GM12865 (cell line): ENCODE measurements around the gene BCDIN3D.

Experiments used
- DNase-seq: peaks from one replicate; pipeline ENCODE4 v3.0.0; 2010; ENCODE audit warnings: low read depth
- H3K4me3 ChIP-seq: 2 replicates; pipeline ENCODE4 v1.5.1; 2011; ENCODE audit warnings: mild to moderate bottlenecking, low read depth, low read length, control low read depth
- CTCF ChIP-seq: IDR thresholded peaks from 2 replicates; pipeline ENCODE4 v1.5.1; 2011; ENCODE audit warnings: low read length, control low read depth, low read depth, inconsistent platforms; ENCODE audit not compliant: insufficient read depth; ENCODE audit errors: missing control alignments

The BCDIN3D gene

GRCh38 chr12:49792976-49793580 lies 49.8 kb downstream of the BCDIN3D start:
- no peak for TF ChIP-seq CTCF
- H3K4me3 ChIP-seq = no peak overlapping the region
- no peak for DNase-seq

GRCh38 chr12:49792181-49792970 lies 50.5 kb downstream of the BCDIN3D start:
- TF ChIP-seq CTCF = no peak
- DNase-seq = no peak
- H3K4me3 ChIP-seq = no peak overlapping the region

DNA sequence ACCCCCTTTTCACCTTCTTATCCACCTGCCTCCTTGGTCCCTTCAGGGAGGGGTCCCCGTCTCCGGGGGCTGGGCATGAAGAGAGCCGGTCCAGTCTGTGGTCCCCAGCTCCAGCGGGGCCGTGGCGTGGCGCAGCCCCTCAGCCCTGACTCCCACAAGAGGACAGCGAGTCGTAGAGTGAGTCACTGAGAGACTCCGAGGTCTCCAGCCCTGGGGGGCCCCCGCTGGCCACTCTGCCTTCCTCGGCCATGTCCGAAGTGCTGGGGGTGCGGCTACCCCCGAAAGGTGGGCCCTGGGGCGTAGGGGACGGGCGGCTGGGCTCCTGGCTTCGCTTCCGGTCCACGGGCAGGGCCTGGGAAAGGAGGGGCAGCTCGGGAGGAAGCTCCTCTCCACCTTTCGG lies 51.2 kb downstream of the BCDIN3D start:
- TF ChIP-seq CTCF = no peak
- no peak for DNase-seq
- no peak overlapping the region for H3K4me3 ChIP-seq

DNA sequence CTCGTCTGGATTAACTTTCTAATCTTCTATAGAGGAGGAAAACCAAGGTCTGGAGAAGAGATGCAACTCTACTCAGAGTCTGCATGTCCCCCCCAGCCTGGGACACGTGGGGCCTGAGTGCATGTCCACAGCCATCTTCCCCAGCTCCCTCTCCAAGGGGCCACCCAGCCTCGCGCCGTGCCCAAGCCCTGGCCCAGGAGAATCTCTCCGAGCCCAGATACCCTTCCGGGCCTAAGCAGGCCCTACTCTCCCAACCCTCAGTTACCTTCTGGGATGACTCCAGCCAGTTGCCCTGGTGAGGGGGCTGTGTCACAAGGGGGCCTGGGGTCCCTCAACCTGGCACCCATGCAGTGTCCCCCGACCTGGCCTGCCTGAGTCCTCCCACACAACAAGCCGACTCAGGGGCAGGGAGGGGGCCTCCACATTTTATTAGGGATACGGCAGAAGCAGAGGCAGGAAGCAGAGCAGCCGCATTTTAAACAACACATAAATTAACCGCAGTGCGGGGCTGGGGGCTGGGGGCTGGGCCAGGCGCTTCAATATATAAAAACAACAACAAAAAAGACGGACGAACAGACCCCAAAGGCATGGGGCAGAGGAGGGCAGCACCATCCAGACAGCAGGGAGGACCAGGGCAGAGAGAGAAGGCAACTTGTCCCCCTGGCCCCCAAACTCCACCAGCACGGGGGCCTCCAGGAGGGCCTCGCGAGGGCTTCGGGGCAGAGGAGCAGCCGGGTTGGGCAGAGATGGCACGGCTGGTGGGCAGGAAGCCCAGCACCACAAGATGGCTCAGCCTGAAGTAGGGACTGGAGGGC lies 52.0 kb downstream of the BCDIN3D start:
- TF ChIP-seq CTCF = no peak
- DNase-seq = no peak
- no peak overlapping the region for H3K4me3 ChIP-seq

GRCh38 chr12:49789992-49790391 lies 52.9 kb downstream of the BCDIN3D start:
- DNase-seq = no peak
- TF ChIP-seq CTCF = no peak

DNA sequence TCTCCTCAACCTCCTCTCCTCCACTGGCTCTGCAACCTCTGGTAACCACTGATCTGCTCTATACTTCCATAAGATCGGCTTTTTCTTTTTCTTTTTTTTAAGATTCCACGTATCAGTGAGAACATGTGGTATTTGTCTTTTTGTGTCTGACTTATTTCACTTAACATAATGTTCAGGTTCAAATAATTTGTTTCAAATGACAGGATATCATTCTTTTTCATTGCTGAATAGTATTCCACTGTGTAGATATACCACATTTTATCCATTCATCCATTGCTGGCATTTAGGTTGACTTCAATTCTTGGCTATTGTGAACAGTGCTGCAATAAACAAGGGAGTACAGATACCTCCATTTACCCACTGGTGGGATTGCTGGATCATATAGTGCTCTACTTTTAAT lies 55.2 kb downstream of the BCDIN3D start:
- DNase-seq = no peak
- H3K4me3 ChIP-seq = no peak overlapping the region
- TF ChIP-seq CTCF = no peak

More at GRCh38 chr12:49789992-49790391, 52.9 kb downstream of the BCDIN3D start:
- H3K4me3 ChIP-seq = no peak overlapping the region
